Karpas-422 (cell line): ENCODE data around the gene DEXI. TPM values are rescaled to one million over a fixed set of nuclear protein-coding genes. Genes with fewer than 3 reads are reported as not detected.
A peak's percentile ranks its signal among the peaks of the same experiment; 100 is the strongest.

Experiments used
- DNase-seq: peaks from one replicate; pipeline ENCODE4 v3.0.0-alpha.2; 2015
- H2AFZ ChIP-seq: fragments of 200-600 bp; sonication (generic); 2 replicates; pipeline ENCODE4 v1.6.1; 2014; ENCODE audit warnings: antibody characterized with exemption, low read length, mixed read lengths
- H3K27ac ChIP-seq: fragments of 200-600 bp; sonication (generic); 2 replicates; pipeline ENCODE4 v1.5.1; 2014; ENCODE audit warnings: mild to moderate bottlenecking, low read length, moderate library complexity
- H3K27me3 ChIP-seq: fragments of 200-600 bp; sonication (generic); 2 replicates; pipeline ENCODE4 v1.6.1; 2014; ENCODE audit warnings: low read length, mixed read lengths
- H3K36me3 ChIP-seq: fragments of 200-600 bp; sonication (generic); 2 replicates; pipeline ENCODE4 v1.6.1; 2014; ENCODE audit warnings: low read length, mixed read lengths; ENCODE audit not compliant: insufficient read depth
- H3K4me1 ChIP-seq: fragments of 200-600 bp; sonication (generic); 2 replicates; pipeline ENCODE4 v1.6.1; 2014; ENCODE audit warnings: mild to moderate bottlenecking, low read length, mixed read lengths
- H3K4me2 ChIP-seq: fragments of 200-600 bp; sonication (generic); 2 replicates; pipeline ENCODE4 v1.6.1; 2014; ENCODE audit warnings: low read length, low read depth, mild to moderate bottlenecking; ENCODE audit not compliant: poor library complexity, severe bottlenecking
- H3K4me3 ChIP-seq: fragments of 200-600 bp; sonication (generic); 2 replicates; pipeline ENCODE4 v1.5.1; 2014; ENCODE audit warnings: mild to moderate bottlenecking, antibody characterized with exemption, low read length, mixed read lengths
- H3K79me2 ChIP-seq: fragments of 200-600 bp; sonication (generic); 2 replicates; pipeline ENCODE4 v1.6.1; 2014; ENCODE audit warnings: mild to moderate bottlenecking, low read length, mixed read lengths
- H3K9ac ChIP-seq: fragments of 200-600 bp; sonication (generic); 2 replicates; pipeline ENCODE4 v1.6.0; 2014; ENCODE audit warnings: low read length
- H3K9me2 ChIP-seq: fragments of 200-600 bp; sonication (generic), shearing (Covaris generic); replicated peaks from 2 replicates; pipeline ENCODE4 v1.6.0; 2014; ENCODE audit warnings: mild to moderate bottlenecking, low read length, moderate library complexity; ENCODE audit not compliant: insufficient read depth
- H3K9me3 ChIP-seq: fragments of 300-700, 200-600 bp; sonication (generic); 2 replicates; pipeline ENCODE4 v1.6.1; 2014; ENCODE audit warnings: low read length, mixed read lengths
- H4K20me1 ChIP-seq: fragments of 200-600 bp; sonication (generic); 2 replicates; pipeline ENCODE4 v1.6.1; 2014; ENCODE audit warnings: mild to moderate bottlenecking, antibody characterized with exemption, low read length, low read depth; ENCODE audit not compliant: insufficient read depth
- total RNA-seq: library from RNA; depleted of rRNA; stranded (reverse); fragments of >200 nt; shearing (Covaris generic); gene quantifications from 2 replicates; pipeline ENCODE4 v1.2.3, GENCODE V29; 2014; ENCODE audit warnings: low replicate concordance

DEXI gene
- total RNA-seq, 1 experiment from 2014 or later = 40.7 TPM

- peaks cover 53% of the 10 kb centered on the region for H3K36me3 ChIP-seq
- no peak overlapping the region for H2AFZ ChIP-seq
- no peaks in the 10 kb centered on the region for H3K9me2 ChIP-seq
- no peak overlapping the region for H3K4me2 ChIP-seq
- H4K20me1 ChIP-seq = no peaks in the 10 kb centered on the region; the same call in 1 of the 2 replicates
- H3K79me2 ChIP-seq = peaks cover 5% of the 10 kb centered on the region; the same call in 1 of the 2 replicates
- H3K4me1 ChIP-seq = peaks cover 25% of the 10 kb centered on the region
- no peak for DNase-seq
- H3K27ac ChIP-seq = peak overlapping the region; percentile 14; the same call in 1 of the 2 replicates
- no peak overlapping the region for H3K9ac ChIP-seq
- no peaks in the 10 kb centered on the region for H3K9me3 ChIP-seq
- no peak overlapping the region for H3K4me3 ChIP-seq
- no peaks in the 10 kb centered on the region for H3K27me3 ChIP-seq
Observed at GRCh38 chr16:10916534-10916933, 25.7 kb downstream of the DEXI start.

GRCh38 chr16:10911267-10911666 is 31.0 kb downstream of the DEXI start:
- peak overlapping the region; percentile 92 for H3K27ac ChIP-seq
- H3K36me3 ChIP-seq = peaks cover 35% of the 10 kb centered on the region
- peaks cover 20% of the 10 kb centered on the region for H3K4me1 ChIP-seq

DNA sequence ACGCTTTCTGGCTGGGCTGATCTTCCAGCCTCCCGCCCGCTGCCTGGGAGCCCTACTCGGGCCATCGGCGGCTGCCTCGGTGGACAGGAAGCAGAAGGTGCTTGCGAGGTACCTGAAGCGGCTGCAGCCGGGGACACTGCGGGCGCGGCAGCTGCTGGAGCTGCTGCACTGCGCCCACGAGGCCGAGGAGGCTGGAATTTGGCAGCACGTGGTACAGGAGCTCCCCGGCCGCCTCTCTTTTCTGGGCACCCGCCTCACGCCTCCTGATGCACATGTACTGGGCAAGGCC is 34.6 kb downstream of the DEXI start:
- H3K27ac ChIP-seq = no peak overlapping the region
- H4K20me1 ChIP-seq = no peaks in the 10 kb centered on the region; the same call in 1 of the 2 replicates
- no peaks in the 10 kb centered on the region; the same call in 1 of the 2 replicates for H3K79me2 ChIP-seq
- no peak overlapping the region for H3K4me3 ChIP-seq
- no peak overlapping the region for H3K4me2 ChIP-seq
- DNase-seq = no peak
- no peaks in the 10 kb centered on the region for H3K9me2 ChIP-seq
- no peaks in the 10 kb centered on the region for H3K9me3 ChIP-seq
- peaks cover 34% of the 10 kb centered on the region for H3K36me3 ChIP-seq
- H2AFZ ChIP-seq = no peak overlapping the region
- peaks cover 21% of the 10 kb centered on the region for H3K4me1 ChIP-seq
- no peaks in the 10 kb centered on the region for H3K27me3 ChIP-seq
- no peak overlapping the region for H3K9ac ChIP-seq

More at GRCh38 chr16:10911267-10911666, 31.0 kb downstream of the DEXI start:
- H3K9me2 ChIP-seq = no peaks in the 10 kb centered on the region
- no peak overlapping the region for H2AFZ ChIP-seq
- H4K20me1 ChIP-seq = no peaks in the 10 kb centered on the region; the same call in 1 of the 2 replicates
- DNase-seq = no peak
- no peak overlapping the region for H3K9ac ChIP-seq
- no peak overlapping the region for H3K4me2 ChIP-seq
- no peak overlapping the region for H3K4me3 ChIP-seq
- no peaks in the 10 kb centered on the region for H3K27me3 ChIP-seq
- H3K9me3 ChIP-seq = no peaks in the 10 kb centered on the region
- H3K79me2 ChIP-seq = no peaks in the 10 kb centered on the region

DNA sequence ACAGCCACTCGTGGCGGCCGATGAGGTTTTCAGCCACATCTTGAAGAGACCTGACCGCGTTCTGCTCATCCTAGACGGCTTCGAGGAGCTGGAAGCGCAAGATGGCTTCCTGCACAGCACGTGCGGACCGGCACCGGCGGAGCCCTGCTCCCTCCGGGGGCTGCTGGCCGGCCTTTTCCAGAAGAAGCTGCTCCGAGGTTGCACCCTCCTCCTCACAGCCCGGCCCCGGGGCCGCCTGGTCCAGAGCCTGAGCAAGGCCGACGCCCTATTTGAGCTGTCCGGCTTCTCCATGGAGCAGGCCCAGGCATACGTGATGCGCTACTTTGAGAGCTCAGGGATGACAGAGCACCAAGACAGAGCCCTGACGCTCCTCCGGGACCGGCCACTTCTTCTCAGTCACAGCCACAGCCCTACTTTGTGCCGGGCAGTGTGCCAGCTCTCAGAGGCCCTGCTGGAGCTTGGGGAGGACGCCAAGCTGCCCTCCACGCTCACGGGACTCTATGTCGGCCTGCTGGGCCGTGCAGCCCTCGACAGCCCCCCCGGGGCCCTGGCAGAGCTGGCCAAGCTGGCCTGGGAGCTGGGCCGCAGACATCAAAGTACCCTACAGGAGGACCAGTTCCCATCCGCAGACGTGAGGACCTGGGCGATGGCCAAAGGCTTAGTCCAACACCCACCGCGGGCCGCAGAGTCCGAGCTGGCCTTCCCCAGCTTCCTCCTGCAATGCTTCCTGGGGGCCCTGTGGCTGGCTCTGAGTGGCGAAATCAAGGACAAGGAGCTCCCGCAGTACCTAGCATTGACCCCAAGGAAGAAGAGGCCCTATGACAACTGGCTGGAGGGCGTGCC is 35.1 kb downstream of the DEXI start:
- H3K9ac ChIP-seq = no peak overlapping the region
- no peaks in the 10 kb centered on the region for H3K9me2 ChIP-seq
- H3K9me3 ChIP-seq = no peaks in the 10 kb centered on the region
- H3K4me3 ChIP-seq = no peak overlapping the region
- no peak overlapping the region for H3K4me2 ChIP-seq
- no peak for DNase-seq
- H3K27me3 ChIP-seq = no peaks in the 10 kb centered on the region
- no peaks in the 10 kb centered on the region; the same call in 1 of the 2 replicates for H4K20me1 ChIP-seq
- H3K27ac ChIP-seq = no peak overlapping the region
- H2AFZ ChIP-seq = no peak overlapping the region
- no peaks in the 10 kb centered on the region; the same call in 1 of the 2 replicates for H3K79me2 ChIP-seq
- peaks cover 21% of the 10 kb centered on the region for H3K4me1 ChIP-seq
- peaks cover 40% of the 10 kb centered on the region for H3K36me3 ChIP-seq

GRCh38 chr16:10906482-10906881 is 35.8 kb downstream of the DEXI start:
- H3K4me1 ChIP-seq = peaks cover 21% of the 10 kb centered on the region
- no peaks in the 10 kb centered on the region; the same call in 1 of the 2 replicates for H3K79me2 ChIP-seq
- no peak overlapping the region for H3K27ac ChIP-seq
- H4K20me1 ChIP-seq = no peaks in the 10 kb centered on the region; the same call in 1 of the 2 replicates
- H3K27me3 ChIP-seq = no peaks in the 10 kb centered on the region
- no peaks in the 10 kb centered on the region for H3K9me3 ChIP-seq
- peaks cover 43% of the 10 kb centered on the region for H3K36me3 ChIP-seq
- no peak overlapping the region for H2AFZ ChIP-seq
- no peak overlapping the region for H3K4me2 ChIP-seq
- H3K9ac ChIP-seq = no peak overlapping the region
- no peaks in the 10 kb centered on the region for H3K9me2 ChIP-seq
- no peak for DNase-seq
- H3K4me3 ChIP-seq = no peak overlapping the region

- Histone ChIP-seq H4K20me1 (no peaks in the 10 kb centered on the region), H3K27me3 (no peaks in the 10 kb centered on the region), H2AFZ (no peak overlapping the region), H3K79me2 (peaks cover 9% of the 10 kb centered on the region; the same call in 1 of the 2 replicates), H3K9me2 (no peaks in the 10 kb centered on the region), H3K36me3 (peaks cover 62% of the 10 kb centered on the region), H3K4me1 (peaks cover 52% of the 10 kb centered on the region), H3K9ac (peak overlapping the region; percentile 15; the same call in 1 of the 2 replicates), H3K4me2 (peak overlapping the region; percentile 55), H3K4me3 (no peak overlapping the region), H3K27ac (peak overlapping the region; percentile 96), H3K9me3 (no peaks in the 10 kb centered on the region)
- DNase-seq = no peak
Observed at GRCh38 chr16:10902999-10903398, 39.3 kb downstream of the DEXI start.

DNA sequence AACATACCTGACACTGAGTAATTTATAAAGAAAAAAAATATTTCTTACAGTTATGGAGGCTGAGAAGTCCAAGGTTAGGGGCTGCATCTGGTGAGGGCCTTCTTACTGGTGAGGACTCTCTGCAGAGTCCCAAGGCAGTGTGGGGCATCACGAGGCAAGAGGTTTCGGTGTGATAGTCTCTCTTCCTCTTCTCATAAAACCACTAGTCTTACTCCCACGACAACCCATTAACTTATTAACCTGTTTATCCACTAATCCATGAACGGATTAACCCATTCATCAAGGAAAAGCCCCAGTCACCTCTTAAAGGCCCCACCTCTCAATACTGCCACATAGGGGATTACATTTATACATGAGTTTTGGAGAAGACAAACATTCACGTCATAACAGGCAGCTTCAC is 45.1 kb downstream of the DEXI start:
- Histone ChIP-seq H3K9me2 (no peaks in the 10 kb centered on the region), H3K4me3 (no peak overlapping the region), H3K4me1 (peaks cover 98% of the 10 kb centered on the region), H3K79me2 (peaks cover 54% of the 10 kb centered on the region), H4K20me1 (peaks cover 4% of the 10 kb centered on the region; the same call in 1 of the 2 replicates), H3K36me3 (peaks cover 65% of the 10 kb centered on the region), H3K9ac (no peak overlapping the region), H2AFZ (no peak overlapping the region), H3K4me2 (no peak overlapping the region), H3K27me3 (no peaks in the 10 kb centered on the region), H3K9me3 (no peaks in the 10 kb centered on the region), H3K27ac (peak overlapping the region; percentile 96)
- no peak for DNase-seq

- Histone ChIP-seq H3K9ac (peak overlapping the region; percentile 23), H3K27ac (peak overlapping the region; percentile 96), H3K4me3 (peak overlapping the region; percentile 3; the same call in 1 of the 2 replicates), H3K4me1 (peaks cover 98% of the 10 kb centered on the region), H3K27me3 (no peaks in the 10 kb centered on the region), H4K20me1 (peaks cover 4% of the 10 kb centered on the region; the same call in 1 of the 2 replicates), H3K9me2 (no peaks in the 10 kb centered on the region), H3K79me2 (peaks cover 59% of the 10 kb centered on the region), H3K9me3 (no peaks in the 10 kb centered on the region), H3K36me3 (peaks cover 61% of the 10 kb centered on the region), H2AFZ (no peak overlapping the region), H3K4me2 (peak overlapping the region; percentile 53)
- no peak for DNase-seq
Observed at GRCh38 chr16:10896723-10897122, 45.5 kb downstream of the DEXI start.
